Endodermal cell (in vitro differentiated cells): ENCODE measurements around the gene HOXD3. TPM values are rescaled to one million over a fixed set of nuclear protein-coding genes. Genes with fewer than 3 reads are reported as not detected.
A peak's percentile ranks its signal among the peaks of the same experiment; 100 is the strongest.

ENCODE experiments used
- DNase-seq: peaks from one replicate; pipeline ENCODE4 v3.0.0-alpha.2; 2017
- H3K27ac ChIP-seq: 2 replicates; pipeline ENCODE4 v1.5.1; 2013; ENCODE audit warnings: mild to moderate bottlenecking, low read depth, low read length, moderate library complexity
- H3K27me3 ChIP-seq: 2 replicates; pipeline ENCODE4 v1.6.1; 2013; ENCODE audit warnings: mild to moderate bottlenecking, low read length, moderate library complexity; ENCODE audit not compliant: insufficient read depth, control insufficient read depth, poor library complexity, severe bottlenecking
- H3K36me3 ChIP-seq: 2 replicates; pipeline ENCODE4 v1.7.0; 2013; ENCODE audit warnings: mild to moderate bottlenecking, low read length, moderate library complexity; ENCODE audit not compliant: control insufficient read depth, insufficient read depth
- H3K4me1 ChIP-seq: one replicate; pipeline ENCODE4 v1.7.0; 2013; ENCODE audit warnings: low read length; ENCODE audit not compliant: control insufficient read depth, insufficient read depth
- H3K4me3 ChIP-seq: 2 replicates; pipeline ENCODE4 v1.5.1; 2013; ENCODE audit warnings: mild to moderate bottlenecking, low read length, moderate library complexity
- H3K9ac ChIP-seq: 2 replicates; pipeline ENCODE4 v1.6.1; 2013; ENCODE audit warnings: mild to moderate bottlenecking, low read length, moderate library complexity; ENCODE audit not compliant: poor library complexity, severe bottlenecking; ENCODE audit errors: extremely low read depth
- H3K9me3 ChIP-seq: 2 replicates; pipeline ENCODE4 v1.6.1; 2013; ENCODE audit warnings: mild to moderate bottlenecking, low read length, moderate library complexity; ENCODE audit not compliant: control insufficient read depth
- H3K27ac Mint-ChIP-seq: 2 replicates; pipeline ENCODE4 v1.8.0; 2020; ENCODE audit warnings: mixed read lengths
- H3K27me3 Mint-ChIP-seq: 2 replicates; pipeline ENCODE4 v1.8.0; 2021; ENCODE audit warnings: mild to moderate bottlenecking, mixed read lengths; ENCODE audit not compliant: insufficient read depth
- H3K36me3 Mint-ChIP-seq: 2 replicates; pipeline ENCODE4 v1.8.0; 2020; ENCODE audit warnings: low read depth, mixed read lengths
- H3K4me1 Mint-ChIP-seq: 2 replicates; pipeline ENCODE4 v1.8.0; 2020; ENCODE audit warnings: mixed read lengths
- H3K4me3 Mint-ChIP-seq: 2 replicates; pipeline ENCODE4 v1.8.0; 2020; ENCODE audit warnings: mild to moderate bottlenecking, moderate library complexity, mixed read lengths
- H3K9me3 Mint-ChIP-seq: 2 replicates; pipeline ENCODE4 v1.8.0; 2020; ENCODE audit warnings: mild to moderate bottlenecking, mixed read lengths
- WGBS, 2 experiments: methylation state at CpG; one replicate each; pipeline versions ENCODE4 v1.1.5 to v1.1.7; 2013; ENCODE audit warnings: missing lambda C conversion rate in 2 of 2, mixed read lengths in 1 of 2; ENCODE audit not compliant: insufficient coverage in 1 of 2, insufficient read length in 1 of 2; 5-methylcytosine and 5-hydroxymethylcytosine counted together
- total RNA-seq, 2 donors: library from RNA; stranded (reverse); fragmentation: NEBNext Ultra II Directional in 1 of 2; extraction: Animal tissue kit (Norgen Biotek cat#: 25700) in 1 of 2; gene quantifications; 2 replicates in 1 of 2; 3 replicates in 1 of 2; pipeline ENCODE4 v1.2.1, GENCODE V29; 2021
- TF ChIP-seq, protein P1 (sequence below): fragments of 200-600 bp; sonication (generic); conservative IDR thresholded peaks from 2 replicates; pipeline ENCODE4 v1.5.0; 2021; ENCODE audit warnings: antibody characterized with exemption, mild to moderate bottlenecking

The HOXD3 gene
- total RNA-seq, 2 donors from 2014 or later: not detected

DNA sequence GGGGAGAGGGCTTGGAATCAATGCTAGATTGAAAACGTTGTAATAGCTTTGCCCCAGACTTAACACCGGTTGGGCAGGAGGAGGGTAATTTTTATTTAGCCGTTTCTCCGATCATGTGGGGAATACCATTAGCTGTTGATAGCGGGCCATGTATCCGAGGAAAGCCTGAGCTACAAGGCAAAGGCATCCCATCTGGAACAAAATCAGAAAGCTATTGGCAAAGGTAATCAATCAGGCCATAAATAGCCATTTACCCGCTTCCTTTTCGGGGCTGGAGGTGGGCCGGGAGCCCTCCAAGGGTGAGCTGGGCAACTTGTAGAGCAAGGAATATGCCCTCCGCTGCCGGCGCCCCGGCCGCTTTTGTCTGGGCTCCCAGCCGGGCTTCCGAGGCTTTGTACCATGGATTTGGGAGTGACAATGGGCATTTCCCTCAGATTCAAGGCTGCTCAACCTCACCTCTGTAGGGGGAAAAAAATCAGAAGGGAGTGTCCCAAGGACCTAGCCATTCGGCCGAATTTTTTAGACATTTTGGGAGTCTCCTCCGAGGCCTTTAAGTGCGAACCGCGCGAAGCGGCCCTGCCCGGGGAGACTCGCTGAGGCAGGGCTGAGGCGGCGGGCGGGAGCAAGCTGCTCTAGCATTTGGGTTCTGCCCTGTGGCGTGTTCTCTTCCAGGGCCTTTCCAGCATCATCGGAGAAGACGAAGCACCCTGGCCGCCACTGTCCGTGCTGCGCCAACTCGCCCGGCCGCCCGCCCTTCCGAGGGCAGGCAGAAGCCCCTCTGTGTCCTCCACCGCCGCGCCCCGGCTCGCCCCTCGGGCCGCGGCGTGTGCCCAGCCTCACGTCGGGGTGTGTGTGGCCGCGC lies 35.7 kb upstream of the HOXD3 start:
- no peaks in the 10 kb centered on the region for H3K36me3 ChIP-seq
- peak; percentile 75 for DNase-seq
- H3K27ac ChIP-seq: no peak overlapping the region
- WGBS, 2 experiments: 4 to 7% methylated on average over 16 to 53 of the region's 53 CpGs
- TF ChIP-seq, protein P1, sequence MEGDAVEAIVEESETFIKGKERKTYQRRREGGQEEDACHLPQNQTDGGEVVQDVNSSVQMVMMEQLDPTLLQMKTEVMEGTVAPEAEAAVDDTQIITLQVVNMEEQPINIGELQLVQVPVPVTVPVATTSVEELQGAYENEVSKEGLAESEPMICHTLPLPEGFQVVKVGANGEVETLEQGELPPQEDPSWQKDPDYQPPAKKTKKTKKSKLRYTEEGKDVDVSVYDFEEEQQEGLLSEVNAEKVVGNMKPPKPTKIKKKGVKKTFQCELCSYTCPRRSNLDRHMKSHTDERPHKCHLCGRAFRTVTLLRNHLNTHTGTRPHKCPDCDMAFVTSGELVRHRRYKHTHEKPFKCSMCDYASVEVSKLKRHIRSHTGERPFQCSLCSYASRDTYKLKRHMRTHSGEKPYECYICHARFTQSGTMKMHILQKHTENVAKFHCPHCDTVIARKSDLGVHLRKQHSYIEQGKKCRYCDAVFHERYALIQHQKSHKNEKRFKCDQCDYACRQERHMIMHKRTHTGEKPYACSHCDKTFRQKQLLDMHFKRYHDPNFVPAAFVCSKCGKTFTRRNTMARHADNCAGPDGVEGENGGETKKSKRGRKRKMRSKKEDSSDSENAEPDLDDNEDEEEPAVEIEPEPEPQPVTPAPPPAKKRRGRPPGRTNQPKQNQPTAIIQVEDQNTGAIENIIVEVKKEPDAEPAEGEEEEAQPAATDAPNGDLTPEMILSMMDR: no peak
- Mint-ChIP-seq H3K36me3 (no peaks in the 10 kb centered on the region), H3K4me1 (no peaks in the 10 kb centered on the region), H3K9me3 (peaks cover 9% of the 10 kb centered on the region), H3K4me3 (no peak overlapping the region), H3K27ac (no peak overlapping the region), H3K27me3 (peaks cover 99% of the 10 kb centered on the region)
- H3K4me3 ChIP-seq: no peak overlapping the region
- peaks cover 100% of the 10 kb centered on the region for H3K27me3 ChIP-seq
- H3K9me3 ChIP-seq: peaks cover 10% of the 10 kb centered on the region
- H3K9ac ChIP-seq: no peak overlapping the region
- H3K4me1 ChIP-seq: no peaks in the 10 kb centered on the region

DNA sequence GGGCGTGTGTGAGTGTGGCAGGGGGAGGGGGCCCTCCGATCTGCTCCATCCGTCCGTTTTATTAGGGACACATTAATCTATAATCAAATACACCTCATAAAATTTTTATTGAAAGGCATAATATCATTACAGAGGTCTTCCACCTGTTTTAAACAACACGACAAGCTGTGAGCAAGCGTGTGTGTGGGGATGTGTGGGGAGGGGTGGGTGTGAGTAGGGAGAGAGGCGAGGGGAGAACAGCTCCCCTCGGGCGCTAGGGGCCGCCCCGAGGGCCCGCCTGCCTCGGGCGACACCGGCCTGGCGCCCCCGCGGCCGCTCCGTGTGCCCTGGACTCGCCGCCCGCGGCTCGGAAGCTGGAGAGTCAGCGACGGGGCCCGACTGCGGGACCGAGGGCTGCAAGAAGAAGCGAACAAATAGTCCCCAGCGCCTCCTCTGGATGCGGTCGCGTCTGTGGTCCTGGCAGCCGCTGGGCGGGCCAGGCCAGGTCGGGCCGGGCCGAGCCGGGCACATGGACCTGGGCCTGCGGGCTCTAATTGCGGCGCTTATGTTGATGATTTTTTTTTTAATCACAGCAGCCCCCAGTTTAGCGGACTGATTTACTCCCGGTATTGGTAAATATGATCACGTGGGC lies 34.9 kb upstream of the HOXD3 start:
- Mint-ChIP-seq H3K36me3 (no peaks in the 10 kb centered on the region), H3K9me3 (peaks cover 2% of the 10 kb centered on the region), H3K4me3 (peak overlapping the region; percentile 43), H3K27ac (no peak overlapping the region), H3K27me3 (peaks cover 99% of the 10 kb centered on the region), H3K4me1 (no peaks in the 10 kb centered on the region)
- H3K9me3 ChIP-seq: peaks cover 2% of the 10 kb centered on the region
- 1% methylated on average over 44 of the region's 47 CpGs; no CpG with 5 or more reads in 1 of the 2 experiments for WGBS, 2 experiments
- H3K4me3 ChIP-seq: peak overlapping the region; percentile 69
- no peak for DNase-seq
- no peak overlapping the region for H3K9ac ChIP-seq
- peaks cover 100% of the 10 kb centered on the region for H3K27me3 ChIP-seq
- no peaks in the 10 kb centered on the region for H3K36me3 ChIP-seq
- H3K4me1 ChIP-seq: no peaks in the 10 kb centered on the region
- no peak overlapping the region for H3K27ac ChIP-seq
- TF ChIP-seq, protein P1: no peak

GRCh38 chr2:176122683-176123410 lies 34.3 kb upstream of the HOXD3 start, which contains the start of gene HOXD9:
TSS of gene HOXD9 (plus strand) at chr2:176122719. CDS start at chr2:176122769, 50 bp downstream.
- Histone ChIP-seq H3K9me3 (no peaks in the 10 kb centered on the region), H3K4me1 (no peaks in the 10 kb centered on the region), H3K36me3 (no peaks in the 10 kb centered on the region), H3K4me3 (peak within 1 kb of the TSS; percentile 69), H3K27me3 (peaks cover 100% of the 10 kb centered on the region), H3K27ac (no peak within 1 kb of the TSS), H3K9ac (no peak within 1 kb of the TSS)
- Mint-ChIP-seq H3K27me3 (peaks cover 99% of the 10 kb centered on the region), H3K36me3 (no peaks in the 10 kb centered on the region), H3K9me3 (no peaks in the 10 kb centered on the region), H3K4me1 (no peaks in the 10 kb centered on the region), H3K27ac (no peak within 1 kb of the TSS), H3K4me3 (peak within 1 kb of the TSS; percentile 43)
- DNase-seq: peak; percentile 87
- TF ChIP-seq, protein P1: no peak
- 1 to 2% methylated on average over 11 to 84 of the region's 84 CpGs for WGBS, 2 experiments
